Body of pancreas (tissue), 4 donors: ENCODE results near the gene LCE4A.
"Not testable (repeated sequence)": the region's sequence is repeated elsewhere in the genome, so short reads cannot be mapped to it uniquely, and the experiment has no call there.

Experiments
- CTCF ChIP-seq, 7 experiments: fragments of 450-650 bp in 4 of 7; fragments of 200-600 bp in 3 of 7; sonication (generic) in 3 of 7; IDR thresholded peaks; one replicate each; pipeline ENCODE4 v1.5.1; 2016 to 2019; ENCODE audit warnings: antibody characterized with exemption in 7 of 7
- POLR2A ChIP-seq, 3 donors: fragments of 450-650 bp; IDR thresholded peaks; one replicate each; pipeline ENCODE4 v1.6.1; 2016; ENCODE audit warnings: antibody characterized with exemption in 3 of 3, mild to moderate bottlenecking in 2 of 3

GRCh38 chr1:152674983-152675382 is 33.0 kb upstream of the LCE4A start, which contains the start of gene LCE2C:
- not testable (repeated sequence) for TF ChIP-seq CTCF, POLR2A (IDR thresholded peaks at IDR 0.05)
